ENCODE results near the gene MYADML2.
A peak's percentile ranks its signal among the peaks of the same experiment; 100 is the strongest.

The MYADML2 gene

DNA sequence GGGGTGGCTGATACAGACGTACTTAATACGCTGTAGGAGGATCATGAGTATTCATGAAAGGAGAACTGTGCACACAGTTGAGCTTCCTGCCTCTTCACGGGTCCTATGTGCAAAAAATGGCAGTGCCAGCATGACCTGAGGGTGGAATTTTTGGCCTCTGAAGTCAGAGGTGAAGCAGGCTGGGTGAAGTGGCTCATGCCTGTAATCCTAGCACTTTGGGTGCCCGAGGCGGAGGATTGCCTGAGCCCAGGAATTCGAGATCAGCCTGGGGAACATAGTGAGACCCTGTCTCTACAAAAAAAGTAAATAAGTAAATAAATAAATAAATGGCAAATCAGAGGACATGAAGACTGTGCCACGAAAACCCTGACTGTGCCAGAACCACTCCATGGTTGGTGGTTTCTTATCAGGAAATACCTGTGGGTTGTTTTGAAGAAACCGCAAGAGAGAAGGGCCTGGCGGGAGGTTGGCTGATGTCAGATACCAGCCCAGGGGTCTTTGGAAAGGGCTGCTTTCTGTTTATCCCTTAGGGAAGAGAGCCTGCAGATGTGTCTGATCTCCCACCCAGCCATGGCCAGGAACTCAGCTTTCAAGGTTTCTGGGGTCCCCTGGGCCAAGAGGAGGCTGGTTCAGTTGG is 33.8 kb upstream of the MYADML2 start:
- in situ Hi-C loops (cut with HindIII; ENCODE audit: low pct_ligation_motif_present, low pct_unique_long_range_greater_than_20kb, low sequenced_read_pairs), result no loop called here
- DNase-seq, result no peak

- no peak for DNase-seq
- in situ Hi-C loops (cut with HindIII; ENCODE audit: low pct_ligation_motif_present, low pct_unique_long_range_greater_than_20kb, low sequenced_read_pairs), result no loop called here
Measured at GRCh38 chr17:81980122-81980521, 33.1 kb upstream of the MYADML2 start.

- DNase-seq, result no peak
- in situ Hi-C loops (cut with HindIII; ENCODE audit: low pct_ligation_motif_present, low pct_unique_long_range_greater_than_20kb, low sequenced_read_pairs), result no loop called here
Measured at GRCh38 chr17:81978524-81979298, 31.7 kb upstream of the MYADML2 start.

DNA sequence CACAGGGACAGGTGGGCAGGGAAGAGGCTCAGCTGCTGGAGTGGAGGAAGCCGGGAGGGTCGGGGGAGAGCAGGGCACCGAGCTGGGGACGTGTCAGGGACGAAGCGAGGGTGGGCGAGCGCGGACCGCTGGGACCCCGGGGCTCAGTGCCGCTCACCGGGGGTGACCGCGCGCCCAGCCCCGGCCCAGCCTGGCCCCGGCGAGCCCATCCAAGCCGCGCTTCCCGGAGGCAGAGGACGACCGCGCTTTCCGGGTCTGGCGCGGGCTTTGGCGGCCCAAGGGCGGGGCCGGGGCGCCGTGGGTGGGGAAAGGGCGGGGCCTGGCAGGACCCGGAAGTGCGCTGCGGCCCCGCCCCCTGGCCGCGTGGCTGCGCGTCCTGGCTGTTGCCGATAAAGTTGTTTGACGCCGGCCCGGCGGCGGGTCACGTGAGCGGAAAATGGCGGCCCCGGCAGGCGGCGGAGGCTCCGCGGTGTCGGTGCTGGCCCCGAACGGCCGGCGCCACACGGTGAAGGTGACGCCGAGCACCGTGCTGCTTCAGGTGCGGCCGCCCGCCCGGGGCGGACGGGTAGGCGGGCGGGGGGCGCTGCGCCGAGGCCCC is 30.3 kb upstream of the MYADML2 start, which contains the start of gene ASPSCR1:
ASPSCR1 (plus strand) TSS at position 419 of the 598 bp plus-strand sequence; CDS start at position 437, 18 bp downstream.
- in situ Hi-C loops (cut with HindIII; ENCODE audit: low pct_ligation_motif_present, low pct_unique_long_range_greater_than_20kb, low sequenced_read_pairs), result no loop called here
- DNase-seq, result peak; percentile 90

DNA sequence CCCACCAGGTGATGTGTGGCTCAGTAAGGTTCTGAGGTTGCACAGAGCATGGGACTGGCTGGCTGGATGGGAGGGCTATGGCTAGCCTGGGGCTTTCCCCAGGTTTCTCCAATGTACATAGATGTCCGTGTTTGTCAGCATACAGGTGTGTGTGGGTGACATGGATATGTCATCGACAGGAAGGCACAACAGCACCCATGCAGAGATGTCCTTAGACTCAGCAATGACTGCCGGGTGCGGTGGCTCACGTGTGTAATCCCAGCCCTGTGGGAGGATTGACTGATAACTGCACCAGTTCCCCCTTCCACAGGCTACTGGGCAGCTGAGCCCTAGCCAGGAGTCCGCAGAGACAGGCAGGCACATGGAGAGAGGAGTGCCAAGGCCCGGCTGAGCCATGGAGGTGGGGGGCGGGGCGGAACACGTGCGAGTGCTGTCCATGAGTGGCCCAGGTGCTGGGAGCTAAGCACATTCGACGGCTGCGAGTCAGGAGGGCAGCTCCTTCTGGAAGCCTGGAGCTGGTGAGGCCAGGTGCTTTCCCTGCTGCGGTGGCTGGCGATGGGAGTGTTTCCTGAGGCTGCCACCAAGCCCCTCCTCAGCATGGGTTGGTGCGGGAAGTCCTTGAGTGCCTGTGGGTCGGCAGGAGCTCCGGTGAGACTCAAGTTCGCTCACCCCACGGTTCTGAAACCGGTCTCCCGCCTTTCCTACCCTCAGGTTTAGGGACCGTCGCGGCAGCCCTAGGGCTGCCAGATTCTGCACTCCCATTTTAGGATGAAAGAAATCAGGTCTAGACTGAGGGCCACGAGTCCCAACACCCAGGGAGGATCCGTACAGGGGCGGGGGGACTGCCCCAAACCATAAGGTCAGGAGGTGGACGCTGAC is 29.5 kb upstream of the MYADML2 start:
- in situ Hi-C loops (cut with HindIII; ENCODE audit: low pct_ligation_motif_present, low pct_unique_long_range_greater_than_20kb, low sequenced_read_pairs), result no loop called here
- DNase-seq, result peak; percentile 30

GRCh38 chr17:81973432-81973831 is 26.4 kb upstream of the MYADML2 start:
- in situ Hi-C loops (cut with HindIII; ENCODE audit: low pct_ligation_motif_present, low pct_unique_long_range_greater_than_20kb, low sequenced_read_pairs), result no loop called here
- no peak for DNase-seq

DNA sequence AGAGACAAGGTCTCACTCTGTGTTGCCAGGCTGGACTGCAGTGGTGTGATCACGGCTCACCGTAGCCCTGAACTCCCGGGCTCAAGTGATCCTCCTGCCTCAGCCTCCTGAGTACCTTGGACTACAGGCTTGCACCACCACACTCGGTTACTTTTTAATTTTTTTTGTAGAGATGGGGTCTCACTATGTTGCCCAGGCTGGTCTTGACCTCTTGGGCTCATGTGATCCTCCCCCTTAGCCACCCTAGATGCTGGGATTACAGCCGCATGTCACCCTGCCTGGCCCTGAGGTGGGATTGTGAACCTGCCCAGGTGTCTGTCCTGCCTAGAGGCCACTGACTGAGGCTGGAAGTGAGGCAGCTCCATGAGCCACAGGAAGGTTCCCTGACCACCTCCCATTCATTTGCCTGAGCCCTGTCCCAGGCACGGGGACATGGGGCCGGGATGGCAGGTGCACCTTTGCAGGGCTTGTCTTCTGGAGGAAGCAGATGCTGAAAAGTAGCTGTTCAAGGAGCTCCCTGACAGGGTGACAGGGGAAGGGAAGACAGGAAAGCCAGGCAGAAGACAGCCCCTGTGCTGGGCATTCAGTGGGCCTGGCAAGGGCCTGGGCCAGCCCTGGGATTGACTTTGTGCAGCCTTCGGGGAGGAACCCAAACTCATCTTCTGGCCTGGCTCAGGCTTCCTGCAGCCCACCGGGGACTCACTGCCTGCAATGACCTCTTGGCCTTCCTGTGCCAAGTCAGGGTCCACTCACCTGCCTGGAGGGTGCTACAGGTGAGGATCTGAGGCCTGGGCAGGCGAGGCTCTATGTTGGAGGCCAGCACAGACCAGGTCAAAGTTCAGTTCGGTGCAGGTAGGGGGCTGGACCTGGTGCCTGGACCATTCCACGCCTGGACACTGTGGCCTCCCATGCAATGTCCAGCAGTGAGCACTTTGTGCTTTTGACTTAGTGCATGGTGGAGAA is 22.1 kb upstream of the MYADML2 start:
- no peak for DNase-seq
- in situ Hi-C loops (cut with HindIII; ENCODE audit: low pct_ligation_motif_present, low pct_unique_long_range_greater_than_20kb, low sequenced_read_pairs), result no loop called here

DNA sequence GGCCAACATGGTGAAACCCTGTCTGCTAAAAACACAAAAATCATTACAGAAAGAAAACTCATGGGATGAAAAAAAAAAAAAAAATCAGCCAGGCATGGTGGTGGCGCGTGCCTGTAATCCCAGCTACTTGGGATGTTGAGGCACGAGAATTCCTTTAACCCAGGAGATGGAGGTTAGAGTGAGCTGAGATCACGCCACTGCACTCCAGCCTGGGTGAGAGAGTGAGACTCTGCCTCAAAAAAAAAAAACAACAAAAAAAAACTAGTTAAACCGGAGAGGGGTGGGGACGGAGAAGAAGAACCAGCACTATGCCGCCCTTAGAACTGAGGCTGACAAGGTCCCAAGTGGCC is 21.3 kb upstream of the MYADML2 start:
- in situ Hi-C loops (cut with HindIII; ENCODE audit: low pct_ligation_motif_present, low pct_unique_long_range_greater_than_20kb, low sequenced_read_pairs), result no loop called here
- no peak for DNase-seq

DNA sequence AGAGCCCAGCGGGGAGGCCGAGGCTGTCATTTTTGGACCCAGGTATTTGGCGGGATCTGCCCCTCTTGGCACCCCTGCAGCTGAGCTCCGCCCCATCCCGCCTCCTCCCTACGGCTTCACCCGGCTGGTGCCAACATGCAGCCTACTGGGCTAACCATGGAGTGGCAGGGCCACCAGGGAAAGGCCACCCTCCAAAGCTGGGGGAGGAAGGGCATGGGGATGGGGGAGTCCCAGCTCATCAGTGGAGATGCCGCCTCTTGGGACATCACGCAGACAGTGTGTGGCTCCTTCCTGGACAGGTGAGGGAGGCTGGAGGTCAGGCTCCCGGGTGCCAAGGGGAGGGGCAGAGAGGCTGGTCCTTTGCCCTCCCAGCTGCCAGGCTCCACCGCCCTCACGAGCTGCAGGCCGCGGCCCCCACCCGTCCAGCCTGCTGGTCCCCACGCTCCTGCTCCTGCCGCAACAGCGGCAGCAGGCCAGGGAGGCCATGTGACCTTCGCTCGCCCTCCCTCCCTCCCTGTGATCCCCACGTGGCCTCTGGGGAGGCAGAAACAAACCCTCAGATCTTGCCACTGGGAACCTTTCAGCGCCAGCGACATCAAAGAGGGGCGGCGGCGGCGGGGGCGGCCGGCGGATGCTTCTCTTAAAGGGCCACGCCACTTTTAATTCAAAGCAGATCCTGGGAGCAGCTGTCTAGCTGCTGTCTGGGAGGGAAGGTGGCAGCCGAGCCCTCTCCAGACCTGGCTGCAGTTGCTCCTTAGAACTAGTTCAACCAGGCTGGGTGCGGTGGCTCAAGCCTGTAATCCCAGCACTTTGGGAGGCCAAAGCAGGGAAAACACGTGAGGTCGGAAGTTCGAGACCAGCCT is 20.7 kb upstream of the MYADML2 start:
- DNase-seq, result peak; percentile 26
- in situ Hi-C loops (cut with HindIII; ENCODE audit: low pct_ligation_motif_present, low pct_unique_long_range_greater_than_20kb, low sequenced_read_pairs), result no loop called here

DNA sequence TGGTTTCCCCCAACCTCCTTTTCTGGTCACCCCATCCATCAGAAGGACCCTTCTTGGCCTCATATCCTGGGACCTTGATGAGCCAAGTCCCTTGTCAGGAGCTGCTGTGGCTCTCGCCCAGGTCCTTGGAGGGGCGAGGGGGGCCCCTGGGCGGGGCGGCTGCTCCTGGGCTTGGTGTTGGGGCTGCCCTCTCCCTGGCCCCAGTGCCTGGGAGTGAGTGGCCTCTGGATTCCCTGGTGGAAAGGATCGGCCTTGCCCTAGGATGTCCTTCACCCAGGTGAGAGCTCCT is 20.2 kb upstream of the MYADML2 start:
- in situ Hi-C loops (cut with HindIII; ENCODE audit: low pct_ligation_motif_present, low pct_unique_long_range_greater_than_20kb, low sequenced_read_pairs), result no loop called here
- no peak for DNase-seq

- in situ Hi-C loops (cut with HindIII; ENCODE audit: low pct_ligation_motif_present, low pct_unique_long_range_greater_than_20kb, low sequenced_read_pairs), result no loop called here
Measured at GRCh38 chr17:81966343-81967243, 19.6 kb upstream of the MYADML2 start.

DNA sequence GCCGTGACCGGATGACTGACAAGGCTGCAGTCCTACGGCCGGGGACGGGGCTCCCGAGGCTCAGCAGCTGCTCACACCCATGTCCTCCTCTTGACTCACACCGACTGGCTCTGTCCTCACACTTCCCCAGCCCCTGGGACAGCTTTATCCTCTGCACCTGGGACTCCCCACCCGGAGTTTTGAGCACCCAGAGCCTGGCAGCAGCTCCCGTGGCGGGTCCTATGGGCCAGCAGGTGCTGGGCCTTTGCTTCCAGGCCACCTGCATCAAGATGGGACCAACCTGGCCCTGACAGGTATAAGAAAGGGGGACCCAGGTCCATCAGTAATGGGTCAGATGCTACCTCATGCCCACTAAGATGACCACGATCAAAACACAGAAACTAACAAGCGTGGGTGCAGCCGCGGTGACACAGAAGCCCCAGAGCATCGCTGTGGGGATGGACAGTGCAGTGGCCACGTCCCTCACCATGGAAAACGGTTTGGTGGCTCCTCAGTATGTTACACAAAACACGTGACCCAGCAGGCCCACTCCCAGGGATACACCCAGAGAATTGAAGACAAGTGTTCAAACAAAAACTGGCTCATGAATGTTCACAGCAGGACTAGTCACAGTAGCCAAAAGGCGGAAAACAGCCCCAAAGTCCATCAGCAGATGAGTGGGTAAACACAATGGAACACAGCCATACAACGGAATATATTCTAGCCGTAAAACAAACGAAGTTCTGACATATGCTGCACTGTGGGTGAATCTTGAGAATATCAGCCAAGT is 17.2 kb upstream of the MYADML2 start:
- in situ Hi-C loops (cut with HindIII; ENCODE audit: low pct_ligation_motif_present, low pct_unique_long_range_greater_than_20kb, low sequenced_read_pairs), result no loop called here
- no peak for DNase-seq

More at GRCh38 chr17:81966343-81967243, 19.6 kb upstream of the MYADML2 start:
- no peak for DNase-seq

GRCh38 chr17:81962499-81963441 is 15.7 kb upstream of the MYADML2 start:
- in situ Hi-C loops (cut with HindIII; ENCODE audit: low pct_ligation_motif_present, low pct_unique_long_range_greater_than_20kb, low sequenced_read_pairs), result no loop called here

More at GRCh38 chr17:81962499-81963441, 15.7 kb upstream of the MYADML2 start:
- DNase-seq, result peak; percentile 48

Measured in ACHN (cell line).